Measurements from ENCODE around the gene OXCT1.

The OXCT1 gene

GRCh38 chr5:41762426-41762825 is 107.8 kb downstream of the OXCT1 start:
- no peaks in the 10 kb centered on the region for H3K36me3 ChIP-seq (replicated peaks)
- H3K4me3 ChIP-seq (ENCODE audit: low read depth, low read length) = no peak overlapping the region
- in situ Hi-C loops (cut with HindIII; ENCODE audit: low pct_ligation_motif_present, low sequenced_read_pairs) = no loop called here
- DNase-seq = no peak
- no peaks in the 10 kb centered on the region for H3K27me3 ChIP-seq (replicated peaks)
- TF ChIP-seq CTCF (IDR thresholded peaks at IDR 0.05; ENCODE audit: low read depth, low read length, missing control alignments) = no peak
- H3K27ac ChIP-seq = no peak overlapping the region

- TF ChIP-seq CTCF (IDR thresholded peaks at IDR 0.05; ENCODE audit: low read depth, low read length, missing control alignments) = no peak
- Histone ChIP-seq H3K36me3 (replicated peaks) (no peaks in the 10 kb centered on the region), H3K27ac (no peak overlapping the region), H3K4me3 (ENCODE audit: low read depth, low read length) (no peak overlapping the region), H3K27me3 (replicated peaks) (no peaks in the 10 kb centered on the region)
- in situ Hi-C loops (cut with HindIII; ENCODE audit: low pct_ligation_motif_present, low sequenced_read_pairs) = no loop called here
- DNase-seq = no peak
Measured at GRCh38 chr5:41761663-41762062, 108.6 kb downstream of the OXCT1 start.

GRCh38 chr5:41755705-41756104 is 114.5 kb downstream of the OXCT1 start:
- no peak overlapping the region for H3K27ac ChIP-seq
- TF ChIP-seq CTCF (IDR thresholded peaks at IDR 0.05; ENCODE audit: low read depth, low read length, missing control alignments) = no peak
- in situ Hi-C loops (cut with HindIII; ENCODE audit: low pct_ligation_motif_present, low sequenced_read_pairs) = no loop called here
- DNase-seq = no peak
- H3K27me3 ChIP-seq (replicated peaks) = no peaks in the 10 kb centered on the region
- no peaks in the 10 kb centered on the region for H3K36me3 ChIP-seq (replicated peaks)
- H3K4me3 ChIP-seq (ENCODE audit: low read depth, low read length) = no peak overlapping the region

- TF ChIP-seq CTCF (IDR thresholded peaks at IDR 0.05; ENCODE audit: low read depth, low read length, missing control alignments) = no peak
- Histone ChIP-seq H3K4me3 (ENCODE audit: low read depth, low read length) (no peak overlapping the region), H3K36me3 (replicated peaks) (no peaks in the 10 kb centered on the region), H3K27ac (no peak overlapping the region), H3K27me3 (replicated peaks) (no peaks in the 10 kb centered on the region)
- in situ Hi-C loops (cut with HindIII; ENCODE audit: low pct_ligation_motif_present, low sequenced_read_pairs) = no loop called here
- no peak for DNase-seq
Measured at GRCh38 chr5:41754857-41755256, 115.4 kb downstream of the OXCT1 start.

- in situ Hi-C loops (cut with HindIII; ENCODE audit: low pct_ligation_motif_present, low sequenced_read_pairs) = no loop called here
- DNase-seq = no peak
- Histone ChIP-seq H3K27ac (no peak overlapping the region), H3K36me3 (replicated peaks) (no peaks in the 10 kb centered on the region), H3K27me3 (replicated peaks) (no peaks in the 10 kb centered on the region), H3K4me3 (ENCODE audit: low read depth, low read length) (no peak overlapping the region)
- no peak for TF ChIP-seq CTCF (IDR thresholded peaks at IDR 0.05; ENCODE audit: low read depth, low read length, missing control alignments)
Measured at GRCh38 chr5:41751867-41752266, 118.4 kb downstream of the OXCT1 start.

GRCh38 chr5:41748631-41749030 is 121.6 kb downstream of the OXCT1 start:
- in situ Hi-C loops (cut with HindIII; ENCODE audit: low pct_ligation_motif_present, low sequenced_read_pairs) = no loop called here
- TF ChIP-seq CTCF (IDR thresholded peaks at IDR 0.05; ENCODE audit: low read depth, low read length, missing control alignments) = no peak
- peak; percentile 64 for DNase-seq
- Histone ChIP-seq H3K36me3 (replicated peaks) (no peaks in the 10 kb centered on the region), H3K27ac (no peak overlapping the region), H3K4me3 (ENCODE audit: low read depth, low read length) (no peak overlapping the region), H3K27me3 (replicated peaks) (no peaks in the 10 kb centered on the region)

All from brain microvascular endothelial cell (primary cell).